Heart left ventricle (tissue), 16 donors: ENCODE measurements around the gene PCP4. TPM values are rescaled to one million over a fixed set of nuclear protein-coding genes. Genes with fewer than 3 reads are reported as not detected.

Experiments
- ATAC-seq, 4 donors: fragments of 200-7000 bp; cut with Tn5 transposase; one replicate each; pipeline ENCODE4 v1.9.1; 2020 to 2022; ENCODE audit warnings: moderate library complexity in 4 of 4, mild to moderate bottlenecking in 3 of 4, moderate number of reproducible peaks in 1 of 4
- DNase-seq, 5 donors: peaks; one replicate each; pipeline ENCODE4 v3.0.0-alpha.2; 2020
- H3K27ac ChIP-seq, 12 donors: fragments of 200-600 bp; sonication (generic) in 4 of 12; one replicate each; pipeline versions ENCODE4 v1.5.0 to v1.8.0; 2016 to 2022; ENCODE audit warnings: mild to moderate bottlenecking in 2 of 12
- H3K27me3 ChIP-seq, 9 donors: fragments of 200-600 bp; sonication (generic) in 2 of 9; one replicate each; pipeline versions ENCODE4 v1.5.1 to v1.8.0; 2016 to 2022; ENCODE audit warnings: mild to moderate bottlenecking in 3 of 9
- H3K36me3 ChIP-seq, 9 donors: fragments of 200-600 bp; sonication (generic) in 2 of 9; one replicate each; pipeline versions ENCODE4 v1.5.0 to v1.8.0; 2018 to 2022; ENCODE audit warnings: mild to moderate bottlenecking in 2 of 9
- H3K4me1 ChIP-seq, 12 donors: fragments of 200-600 bp; sonication (generic) in 4 of 12; one replicate each; pipeline versions ENCODE4 v1.5.0 to v1.8.0; 2016 to 2022; ENCODE audit warnings: mild to moderate bottlenecking in 3 of 12
- H3K4me3 ChIP-seq, 12 donors: fragments of 200-600 bp; sonication (generic) in 4 of 12; one replicate each; pipeline versions ENCODE4 v1.5.0 to v1.8.0; 2017 to 2022; ENCODE audit warnings: mild to moderate bottlenecking in 9 of 12, moderate library complexity in 4 of 12
- H3K9me3 ChIP-seq, 12 donors: fragments of 200-600 bp; sonication (generic) in 4 of 12; one replicate each; pipeline versions ENCODE4 v1.5.0 to v1.8.0; 2016 to 2022; ENCODE audit warnings: mild to moderate bottlenecking in 1 of 12
- POLR2A ChIP-seq, 2 donors: fragments of 450-650 bp; IDR thresholded peaks; one replicate each; pipeline ENCODE4 v1.6.1; 2017; ENCODE audit warnings: antibody characterized with exemption in 2 of 2, mild to moderate bottlenecking in 2 of 2, moderate library complexity in 2 of 2
- WGBS, 4 donors: extraction: QIAGEN DNeasy Blood & Tissue Kit in 2 of 4; methylation state at CpG; one replicate each; pipeline versions ENCODE4 v1.1.5 to v1.1.7; 2013 to 2018; 5-methylcytosine and 5-hydroxymethylcytosine counted together
- intact Hi-C, 10 donors: fragments of 100-400 bp; cut with DNase I; formaldehyde crosslinking; loops; one replicate each; pipeline versions ENCODE4 v1.11.1 to v1.14.2; 2022
- polyA plus RNA-seq, 2 donors: library from polyadenylated mRNA; stranded (reverse); fragments of 200-250 nt; gene quantifications; one replicate each; pipeline ENCODE4 v1.2.3, GENCODE V29; 2013
- total RNA-seq, 9 donors: library from RNA; depleted of rRNA in 2 of 9; stranded (reverse); fragments of >200 nt in 2 of 9; fragmentation: NEBNext Ultra II Directional in 3 of 9; extraction: Animal tissue kit (Norgen Biotek cat#: 25700) in 3 of 9; gene quantifications; one replicate each; pipeline versions ENCODE4 v1.1.0 to v1.2.4, GENCODE V29; 2016 to 2023
- TF ChIP-seq, protein P1 (sequence below), 12 donors: fragments of 200-600 bp; sonication (generic) in 4 of 12; IDR thresholded peaks; one replicate each; pipeline versions ENCODE4 v1.5.0 to v1.8.0; 2018 to 2022; ENCODE audit warnings: antibody characterized with exemption in 12 of 12, mild to moderate bottlenecking in 5 of 12
- donor health status: ischemic (EF 13 %, LVEDD 7.1; RV severe dilation, severe dysfunction).
- donor health status: healthy with polysubstance abuse.
- donor health status: DM: no; HTN: yes; CAD: no.
- donor health status: DM: no; HTN: no; CAD: no.
- donor health status: ischemic (EF 25% LVEDD 6.9; RV normal size, moderate dysfunction).
- donor health status: ischemic (EF 25% LVEDD 5.7; RV mildly dilated, moderate dysfunction).
- donor health status: healthy.
- donor health status: DM: yes; HTN: yes; CAD: no.
- donor health status: ischemic (EF 35%, LVEDD 5.7; RV mildly dilated, moderate dysfunction).
- donor health status: nonischemic (EF 11% LVEDD 7.7; RV severe dilation, severe dysfunction).
- donor health status: DM: yes; HTN: yes; CAD: no.
- donor health status: PGD.
- donor health status: ischemic (EF 29% LVEDD 5.4; RV normal size, mild dysfunction).
- donor health status: nonischemic (EF 23%, LVEDD 6.1; RV moderate dilation, normal function).

PCP4 gene
- total and polyA plus RNA-seq, 11 donors, result 0.64 to 9.6 (median 3.9) TPM

DNA sequence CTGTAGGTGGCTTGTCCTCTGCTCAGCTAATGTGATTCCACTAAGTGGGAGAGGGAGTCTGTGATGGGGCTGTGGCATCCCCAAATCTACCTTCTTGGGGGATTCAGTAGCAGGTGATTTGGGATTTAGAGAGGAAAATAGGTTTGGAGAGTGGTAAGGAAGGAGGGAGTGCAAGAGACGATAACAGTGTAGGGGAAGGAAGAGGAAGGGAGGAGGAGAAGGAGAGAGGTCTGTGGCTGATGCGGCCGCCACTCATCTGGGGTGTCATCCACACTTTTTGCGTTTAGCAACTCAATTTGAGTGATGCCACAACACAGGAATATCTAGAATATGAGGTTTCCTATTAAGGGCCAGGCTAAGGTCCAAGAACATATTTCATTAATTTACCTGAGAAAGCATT lies 23.8 kb upstream of the PCP4 start:
- Histone ChIP-seq H3K27me3 (no peaks in the 10 kb centered on the region), H3K4me1 (no peaks in the 10 kb centered on the region), H3K4me3 (no peak overlapping the region), H3K27ac (no peak overlapping the region), H3K36me3 (no peaks in the 10 kb centered on the region), H3K9me3 (no peaks in the 10 kb centered on the region)
- DNase-seq, result no peak
- ATAC-seq, result no peak
- TF ChIP-seq, protein P1, sequence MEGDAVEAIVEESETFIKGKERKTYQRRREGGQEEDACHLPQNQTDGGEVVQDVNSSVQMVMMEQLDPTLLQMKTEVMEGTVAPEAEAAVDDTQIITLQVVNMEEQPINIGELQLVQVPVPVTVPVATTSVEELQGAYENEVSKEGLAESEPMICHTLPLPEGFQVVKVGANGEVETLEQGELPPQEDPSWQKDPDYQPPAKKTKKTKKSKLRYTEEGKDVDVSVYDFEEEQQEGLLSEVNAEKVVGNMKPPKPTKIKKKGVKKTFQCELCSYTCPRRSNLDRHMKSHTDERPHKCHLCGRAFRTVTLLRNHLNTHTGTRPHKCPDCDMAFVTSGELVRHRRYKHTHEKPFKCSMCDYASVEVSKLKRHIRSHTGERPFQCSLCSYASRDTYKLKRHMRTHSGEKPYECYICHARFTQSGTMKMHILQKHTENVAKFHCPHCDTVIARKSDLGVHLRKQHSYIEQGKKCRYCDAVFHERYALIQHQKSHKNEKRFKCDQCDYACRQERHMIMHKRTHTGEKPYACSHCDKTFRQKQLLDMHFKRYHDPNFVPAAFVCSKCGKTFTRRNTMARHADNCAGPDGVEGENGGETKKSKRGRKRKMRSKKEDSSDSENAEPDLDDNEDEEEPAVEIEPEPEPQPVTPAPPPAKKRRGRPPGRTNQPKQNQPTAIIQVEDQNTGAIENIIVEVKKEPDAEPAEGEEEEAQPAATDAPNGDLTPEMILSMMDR (IDR thresholded peaks at IDR 0.05), result no peak
- TF ChIP-seq POLR2A (IDR thresholded peaks at IDR 0.05), result no peak
- 84 to 94% (median 87%) methylated on average over 4 of the region's 4 CpGs for WGBS, 4 donors
- intact Hi-C loops, result no loop called here

DNA sequence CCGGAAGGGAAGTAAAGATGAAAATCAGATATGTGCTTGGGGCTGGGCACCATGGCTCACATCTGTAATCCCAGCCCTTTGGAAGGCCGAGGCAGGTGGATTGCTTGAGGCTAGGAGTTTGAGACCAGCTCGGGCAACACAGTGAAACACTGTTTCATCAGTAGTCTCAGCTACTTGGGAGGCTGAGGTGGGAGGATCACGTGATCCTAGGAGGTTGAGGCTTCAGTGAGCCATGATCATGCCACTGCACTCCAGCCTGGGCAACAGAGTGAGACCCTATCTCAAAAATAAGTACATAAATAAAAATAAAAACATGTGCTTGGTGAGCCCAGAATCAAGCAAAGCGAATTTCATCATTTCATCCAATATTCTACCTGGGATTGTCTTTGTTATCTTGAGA lies 23.3 kb upstream of the PCP4 start:
- intact Hi-C loops, result no loop called here
- H3K27me3 ChIP-seq, result no peaks in the 10 kb centered on the region
- no peaks in the 10 kb centered on the region for H3K4me1 ChIP-seq
- H3K9me3 ChIP-seq, result no peaks in the 10 kb centered on the region
- H3K36me3 ChIP-seq, result no peaks in the 10 kb centered on the region
- ATAC-seq, result no peak
- H3K4me3 ChIP-seq, result no peak overlapping the region
- no peak for DNase-seq
- 71 to 90% (median 88%) methylated on average over 5 of the region's 5 CpGs for WGBS, 4 donors
- TF ChIP-seq, protein P1 (IDR thresholded peaks at IDR 0.05), result no peak
- TF ChIP-seq POLR2A (IDR thresholded peaks at IDR 0.05), result no peak
- H3K27ac ChIP-seq, result no peak overlapping the region

DNA sequence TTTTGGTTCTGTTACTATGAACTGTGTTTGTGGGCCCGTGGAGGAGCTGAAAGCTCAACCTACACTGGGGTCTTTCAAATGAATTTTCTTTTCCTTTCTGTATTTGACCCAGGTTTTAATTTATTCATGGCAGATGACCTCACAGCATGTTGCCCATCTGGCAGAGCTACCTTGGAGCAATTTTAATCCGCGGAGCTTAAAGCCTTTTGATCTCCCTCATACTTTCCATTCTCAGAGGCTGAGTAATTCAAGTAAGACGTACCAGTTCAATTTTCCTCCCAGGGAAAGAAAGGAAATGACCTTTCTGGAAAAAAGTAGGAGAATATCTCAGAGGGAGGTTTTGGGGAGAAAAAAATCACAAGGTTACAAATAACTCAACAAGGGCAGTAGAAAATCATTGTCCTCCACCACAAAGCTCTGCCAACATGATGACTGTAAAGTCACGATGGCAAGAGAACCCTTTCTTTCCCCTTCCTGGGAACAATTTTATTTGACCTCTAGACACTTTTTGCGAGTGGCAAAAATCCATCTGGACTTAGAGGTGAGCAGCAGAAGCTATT lies 21.6 kb upstream of the PCP4 start:
- DNase-seq (no peak), ATAC-seq (no peak)
- Histone ChIP-seq H3K4me3 (no peak overlapping the region), H3K36me3 (no peaks in the 10 kb centered on the region), H3K27me3 (no peaks in the 10 kb centered on the region), H3K9me3 (no peaks in the 10 kb centered on the region), H3K4me1 (no peaks in the 10 kb centered on the region), H3K27ac (no peak overlapping the region)
- WGBS, 4 donors, result 50 to 70% (median 64%) methylated on average over 6 of the region's 6 CpGs
- TF ChIP-seq, protein P1 (IDR thresholded peaks at IDR 0.05), result no peak
- no peak for TF ChIP-seq POLR2A (IDR thresholded peaks at IDR 0.05)
- intact Hi-C loops, result no loop called here

DNA sequence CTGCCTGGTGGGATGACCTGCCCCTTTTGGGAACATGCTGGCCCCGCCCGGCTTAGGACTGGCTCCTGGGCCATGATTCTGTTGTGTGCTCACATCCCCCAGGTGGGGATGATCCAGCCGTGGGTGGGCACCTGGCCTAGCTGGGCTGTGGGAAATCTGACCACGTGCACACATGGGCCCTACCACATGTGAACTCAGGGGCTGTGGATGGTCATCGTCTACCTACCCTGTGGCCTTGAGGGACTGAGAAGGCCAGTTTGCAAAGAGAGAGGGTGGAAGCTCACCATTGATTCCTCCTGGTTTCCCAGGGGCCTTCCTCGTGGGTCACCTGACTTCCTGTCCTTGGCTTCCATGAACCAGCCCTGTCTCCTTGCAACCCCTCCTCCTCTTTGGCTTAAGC lies 19.4 kb upstream of the PCP4 start:
- Histone ChIP-seq H3K9me3 (no peaks in the 10 kb centered on the region), H3K27me3 (no peaks in the 10 kb centered on the region), H3K4me3 (no peak overlapping the region), H3K27ac (no peak overlapping the region), H3K36me3 (no peaks in the 10 kb centered on the region), H3K4me1 (no peaks in the 10 kb centered on the region)
- 87 to 90% (median 88%) methylated on average over 5 to 6 of the region's 6 CpGs for whole genome bisulfite sequencing, 4 donors
- no peak for DNase-seq
- ATAC-seq, result no peak
- TF ChIP-seq, protein P1 (IDR thresholded peaks at IDR 0.05), result no peak
- TF ChIP-seq POLR2A (IDR thresholded peaks at IDR 0.05), result no peak
- intact Hi-C loops, result no loop called here
